Parathyroid adenoma (tissue), 2 donors: ENCODE data around the gene METTL25B.

Experiments used
- H2AFZ ChIP-seq: fragments of 300-600 bp; sonication (generic); one replicate; pipeline ENCODE4 v1.7.0; 2017; ENCODE audit warnings: antibody characterized with exemption, mild to moderate bottlenecking
- H3K27ac ChIP-seq: fragments of 300-600 bp; sonication (generic); one replicate; pipeline ENCODE4 v1.7.0; 2017
- H3K27me3 ChIP-seq: fragments of 300-600 bp; sonication (generic); one replicate; pipeline ENCODE4 v1.7.0; 2017; ENCODE audit warnings: low read length; ENCODE audit not compliant: control insufficient read depth, insufficient read depth
- H3K36me3 ChIP-seq: fragments of 300-600 bp; sonication (generic); one replicate; pipeline ENCODE4 v1.7.0; 2017; ENCODE audit warnings: low read length; ENCODE audit not compliant: control insufficient read depth, insufficient read depth
- H3K4me1 ChIP-seq: fragments of 300-600 bp; sonication (generic); one replicate; pipeline ENCODE4 v1.7.0; 2017; ENCODE audit warnings: control low read depth
- H3K4me2 ChIP-seq: fragments of 300-600 bp; sonication (generic); one replicate; pipeline ENCODE4 v1.7.0; 2017; ENCODE audit warnings: low read length
- H3K4me3 ChIP-seq: fragments of 300-600 bp; sonication (generic); one replicate; pipeline ENCODE4 v1.7.0; 2017; ENCODE audit warnings: low read depth, low read length
- H3K79me2 ChIP-seq: fragments of 300-600 bp; sonication (generic); one replicate; pipeline ENCODE4 v1.7.0; 2017; ENCODE audit warnings: control low read depth
- H3K9ac ChIP-seq: fragments of 300-600 bp; sonication (generic); one replicate; pipeline ENCODE4 v1.7.0; 2017; ENCODE audit warnings: mild to moderate bottlenecking
- H3K9me3 ChIP-seq: fragments of 300-600 bp; sonication (generic); one replicate; pipeline ENCODE4 v1.7.0; 2017; ENCODE audit warnings: low read length; ENCODE audit not compliant: control insufficient read depth
- TF ChIP-seq, protein P1 (sequence below): fragments of 300-600 bp; sonication (generic); IDR thresholded peaks from one replicate; pipeline ENCODE4 v1.7.0; 2017; ENCODE audit warnings: antibody characterized with exemption, mild to moderate bottlenecking
- donor health status: primary hyperparathyroidism.

METTL25B gene

DNA sequence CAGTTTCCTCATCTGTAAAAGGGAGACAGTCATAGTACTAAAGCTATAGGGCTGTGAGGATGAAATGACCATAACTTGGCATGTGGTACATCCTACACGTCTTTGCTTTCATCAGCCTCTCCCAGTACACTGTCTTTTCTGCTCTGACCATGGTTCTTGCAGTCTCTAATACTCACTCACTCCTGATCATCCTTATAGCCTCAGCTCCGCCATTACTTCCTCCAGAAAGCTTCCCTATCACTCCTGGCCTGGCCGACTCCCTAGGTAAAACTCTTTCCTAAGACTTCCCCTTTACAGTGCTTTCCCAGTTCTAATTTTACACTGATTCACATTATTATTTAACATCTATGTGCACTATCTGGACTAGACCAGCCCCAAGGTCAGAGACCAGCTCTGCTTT is 17.6 kb downstream of the METTL25B start:
- H3K9ac ChIP-seq: no peak overlapping the region
- H3K4me1 ChIP-seq: peaks cover 25% of the 10 kb centered on the region
- peak overlapping the region; percentile 95 for H3K4me2 ChIP-seq
- H3K4me3 ChIP-seq: peak overlapping the region; percentile 86
- H3K79me2 ChIP-seq: peaks cover 31% of the 10 kb centered on the region
- TF ChIP-seq, protein P1, sequence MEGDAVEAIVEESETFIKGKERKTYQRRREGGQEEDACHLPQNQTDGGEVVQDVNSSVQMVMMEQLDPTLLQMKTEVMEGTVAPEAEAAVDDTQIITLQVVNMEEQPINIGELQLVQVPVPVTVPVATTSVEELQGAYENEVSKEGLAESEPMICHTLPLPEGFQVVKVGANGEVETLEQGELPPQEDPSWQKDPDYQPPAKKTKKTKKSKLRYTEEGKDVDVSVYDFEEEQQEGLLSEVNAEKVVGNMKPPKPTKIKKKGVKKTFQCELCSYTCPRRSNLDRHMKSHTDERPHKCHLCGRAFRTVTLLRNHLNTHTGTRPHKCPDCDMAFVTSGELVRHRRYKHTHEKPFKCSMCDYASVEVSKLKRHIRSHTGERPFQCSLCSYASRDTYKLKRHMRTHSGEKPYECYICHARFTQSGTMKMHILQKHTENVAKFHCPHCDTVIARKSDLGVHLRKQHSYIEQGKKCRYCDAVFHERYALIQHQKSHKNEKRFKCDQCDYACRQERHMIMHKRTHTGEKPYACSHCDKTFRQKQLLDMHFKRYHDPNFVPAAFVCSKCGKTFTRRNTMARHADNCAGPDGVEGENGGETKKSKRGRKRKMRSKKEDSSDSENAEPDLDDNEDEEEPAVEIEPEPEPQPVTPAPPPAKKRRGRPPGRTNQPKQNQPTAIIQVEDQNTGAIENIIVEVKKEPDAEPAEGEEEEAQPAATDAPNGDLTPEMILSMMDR: no peak
- no peaks in the 10 kb centered on the region for H3K36me3 ChIP-seq
- H3K9me3 ChIP-seq: no peaks in the 10 kb centered on the region
- peak overlapping the region; percentile 99 for H3K27ac ChIP-seq
- no peak overlapping the region for H2AFZ ChIP-seq
- H3K27me3 ChIP-seq: no peaks in the 10 kb centered on the region

DNA sequence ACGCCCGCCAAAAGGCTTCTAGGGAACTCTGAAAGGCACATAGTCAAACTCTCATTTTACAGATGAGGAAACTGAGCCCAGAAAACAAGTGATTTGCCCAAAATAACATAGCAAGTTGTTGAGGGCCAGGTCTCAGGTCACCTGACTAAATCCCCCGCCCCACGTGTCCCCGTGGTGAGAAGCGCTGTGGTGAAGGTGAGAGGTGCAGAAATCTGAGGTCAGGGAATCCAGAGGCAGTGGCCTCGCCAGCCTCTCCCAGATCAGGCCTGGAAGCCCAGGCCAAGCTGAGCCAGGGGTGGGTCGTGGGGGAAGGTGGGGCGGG is 18.1 kb downstream of the METTL25B start:
- TF ChIP-seq, protein P1: no peak
- Histone ChIP-seq H3K4me2 (peak overlapping the region; percentile 95), H3K27me3 (no peaks in the 10 kb centered on the region), H3K36me3 (no peaks in the 10 kb centered on the region), H3K27ac (peak overlapping the region; percentile 99), H3K79me2 (peaks cover 33% of the 10 kb centered on the region), H2AFZ (no peak overlapping the region), H3K4me1 (peaks cover 25% of the 10 kb centered on the region), H3K4me3 (peak overlapping the region; percentile 86), H3K9ac (no peak overlapping the region), H3K9me3 (no peaks in the 10 kb centered on the region)

DNA sequence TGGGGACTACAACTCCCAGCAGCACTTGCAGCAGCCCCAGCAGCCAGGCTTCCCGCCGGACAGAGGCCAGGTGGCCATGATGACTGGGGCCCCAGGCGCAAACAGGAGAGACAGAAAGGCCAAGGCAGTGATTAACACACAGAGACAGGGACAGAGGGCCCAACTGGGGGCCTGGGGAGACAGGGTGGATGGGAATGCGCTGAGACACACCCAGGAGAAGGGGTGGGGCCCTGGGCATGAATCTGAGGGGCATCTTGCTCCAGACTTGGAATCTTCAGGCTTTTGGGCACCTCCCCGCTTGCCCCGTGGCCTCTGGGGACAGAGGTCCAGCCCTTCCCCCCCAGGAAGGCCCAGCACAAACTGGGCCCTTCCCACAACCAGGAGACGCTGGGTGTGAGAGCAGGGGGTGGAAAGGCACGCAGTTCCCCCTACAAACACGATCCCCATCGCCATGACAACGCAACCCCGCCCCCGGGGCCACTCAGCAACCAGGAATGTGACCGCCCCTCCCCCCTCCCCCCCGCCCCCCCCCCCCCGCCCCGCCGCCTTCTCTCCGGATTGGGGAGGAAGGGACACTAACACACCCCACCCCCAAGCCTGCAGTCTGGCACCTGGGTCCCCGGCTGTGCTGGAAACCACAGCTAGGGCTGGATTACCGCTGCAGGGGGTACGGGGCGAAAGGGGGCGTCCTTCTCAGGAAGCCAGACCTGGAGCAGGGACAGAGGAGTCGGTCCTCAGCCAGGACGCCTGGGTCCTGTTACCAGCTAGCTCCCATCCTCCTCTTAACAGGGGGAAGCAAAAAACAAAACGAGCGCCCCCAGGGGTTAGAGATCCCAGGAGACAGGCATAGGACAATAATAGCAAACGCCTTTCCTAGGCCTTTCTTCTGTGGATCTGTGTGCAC is 18.7 kb downstream of the METTL25B start:
- H3K4me2 ChIP-seq: peak overlapping the region; percentile 95
- H2AFZ ChIP-seq: peak overlapping the region; percentile 50
- H3K9me3 ChIP-seq: no peaks in the 10 kb centered on the region
- H3K9ac ChIP-seq: peak overlapping the region; percentile 46
- TF ChIP-seq, protein P1: peak; percentile 7
- peak overlapping the region; percentile 99 for H3K27ac ChIP-seq
- peak overlapping the region; percentile 86 for H3K4me3 ChIP-seq
- peaks cover 33% of the 10 kb centered on the region for H3K79me2 ChIP-seq
- no peaks in the 10 kb centered on the region for H3K36me3 ChIP-seq
- peaks cover 21% of the 10 kb centered on the region for H3K4me1 ChIP-seq
- H3K27me3 ChIP-seq: no peaks in the 10 kb centered on the region

DNA sequence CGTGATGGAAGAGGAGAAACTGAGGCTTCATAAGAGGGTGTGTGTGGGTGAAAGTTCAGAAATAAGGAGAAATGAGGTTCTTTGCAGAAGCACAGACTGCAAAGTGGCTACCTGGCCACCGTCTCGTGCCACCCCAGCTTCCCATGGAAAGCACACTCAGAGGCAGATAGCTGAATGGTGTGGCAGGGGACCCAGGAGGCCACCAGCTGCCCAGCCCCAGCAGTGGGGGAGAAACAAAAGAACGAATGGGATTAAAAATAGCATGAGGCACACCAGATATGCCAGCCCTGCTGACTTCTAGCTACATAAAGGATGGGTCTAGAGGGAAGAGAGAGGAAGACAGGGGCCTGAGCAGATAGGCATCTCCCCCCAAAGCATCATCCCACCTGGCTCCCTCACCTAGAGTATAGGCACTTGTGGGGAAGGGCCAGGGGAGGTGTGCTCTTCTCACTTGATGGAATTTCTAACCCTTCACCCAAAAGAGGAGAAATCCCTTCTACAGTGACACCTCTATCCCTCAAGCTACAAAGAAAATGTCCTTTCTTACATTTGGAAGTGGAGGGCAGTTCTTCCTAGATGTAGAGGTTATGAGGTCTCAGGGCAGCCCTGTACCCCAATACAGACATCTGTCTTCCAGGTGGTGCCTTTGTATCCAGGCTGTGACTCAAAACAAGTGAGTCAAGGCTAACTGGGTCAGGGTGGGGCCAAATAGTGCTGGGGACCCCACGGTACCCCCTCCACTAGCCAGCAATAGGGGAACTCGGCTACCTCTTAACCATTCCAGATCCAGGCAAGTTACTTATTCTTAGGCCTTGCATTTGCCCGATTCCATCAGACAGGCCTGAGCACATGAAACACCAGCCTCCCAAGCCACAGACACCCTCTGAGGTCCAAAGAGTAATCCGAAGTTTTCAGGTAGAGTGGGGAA is 19.7 kb downstream of the METTL25B start:
- H3K4me1 ChIP-seq: peaks cover 21% of the 10 kb centered on the region
- TF ChIP-seq, protein P1: no peak

More for the DNA sequence above, 19.7 kb downstream of the METTL25B start:
- peak overlapping the region; percentile 80 for H3K4me2 ChIP-seq
- peak overlapping the region; percentile 99 for H3K27ac ChIP-seq
- H3K79me2 ChIP-seq: peaks cover 33% of the 10 kb centered on the region
- peak overlapping the region; percentile 83 for H3K4me3 ChIP-seq
- no peak overlapping the region for H3K9ac ChIP-seq
- no peaks in the 10 kb centered on the region for H3K9me3 ChIP-seq
- H3K27me3 ChIP-seq: no peaks in the 10 kb centered on the region
- no peak overlapping the region for H2AFZ ChIP-seq
- no peaks in the 10 kb centered on the region for H3K36me3 ChIP-seq
